Activated CD4-positive, alpha-beta T cell treated with anti-CD3 and anti-CD28 coated beads, Interleukin-2, Interleukin-4, amounts not matched to agents 100 ng/mL and 50 ng/mL, durations not matched to agents 16 hours and 8 hours (primary cell): ENCODE results near the gene LAMB4.

Experiments used
- DNase-seq: peaks from one replicate; pipeline ENCODE4 v3.0.0-alpha.2; 2020; ENCODE audit warnings: low spot score

The LAMB4 gene

GRCh38 chr7:108140671-108141070, 10.5 kb upstream of the LAMB4 start:
- no peak for DNase-seq

DNA sequence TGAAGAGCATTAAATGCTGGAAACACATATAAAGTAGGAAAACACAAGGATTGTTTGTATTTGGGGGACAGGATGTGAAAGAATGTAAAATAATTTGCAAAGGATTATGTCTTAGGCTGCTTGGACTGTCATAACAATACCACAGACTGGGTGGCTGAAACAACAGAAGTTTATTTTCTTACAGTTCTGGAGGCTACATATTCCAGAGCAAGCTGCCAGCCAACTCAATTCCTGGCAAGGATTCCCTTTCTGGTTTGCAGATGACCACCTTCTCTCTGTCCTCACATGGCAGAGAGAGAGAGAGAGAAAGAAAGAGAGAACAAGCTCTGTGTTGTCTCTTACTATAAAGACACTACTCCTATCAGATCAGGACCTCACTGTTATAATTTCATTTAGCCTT, 8.8 kb upstream of the LAMB4 start:
- no peak for DNase-seq

GRCh38 chr7:108137993-108138392, 7.8 kb upstream of the LAMB4 start:
- no peak for DNase-seq

DNA sequence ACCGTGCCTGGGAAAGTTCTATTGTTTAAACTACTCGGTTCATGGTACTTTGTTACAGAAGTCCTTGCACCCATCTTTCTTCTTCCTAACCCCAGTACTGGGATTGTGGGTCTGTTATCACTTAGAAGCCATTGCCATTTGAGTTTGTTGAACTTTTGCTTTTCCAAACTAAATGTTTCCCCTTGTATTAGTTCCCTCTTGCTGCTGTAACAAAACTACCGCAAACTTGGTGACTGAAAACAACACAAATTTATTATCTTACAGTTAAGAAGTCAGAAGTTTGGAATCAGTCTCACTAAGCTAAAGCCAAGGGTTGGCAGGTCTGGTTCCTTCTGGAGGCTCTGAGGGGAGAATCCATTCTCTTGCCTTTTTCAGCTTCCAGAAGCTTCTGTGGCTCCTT, 6.9 kb upstream of the LAMB4 start:
- DNase-seq: no peak

DNA sequence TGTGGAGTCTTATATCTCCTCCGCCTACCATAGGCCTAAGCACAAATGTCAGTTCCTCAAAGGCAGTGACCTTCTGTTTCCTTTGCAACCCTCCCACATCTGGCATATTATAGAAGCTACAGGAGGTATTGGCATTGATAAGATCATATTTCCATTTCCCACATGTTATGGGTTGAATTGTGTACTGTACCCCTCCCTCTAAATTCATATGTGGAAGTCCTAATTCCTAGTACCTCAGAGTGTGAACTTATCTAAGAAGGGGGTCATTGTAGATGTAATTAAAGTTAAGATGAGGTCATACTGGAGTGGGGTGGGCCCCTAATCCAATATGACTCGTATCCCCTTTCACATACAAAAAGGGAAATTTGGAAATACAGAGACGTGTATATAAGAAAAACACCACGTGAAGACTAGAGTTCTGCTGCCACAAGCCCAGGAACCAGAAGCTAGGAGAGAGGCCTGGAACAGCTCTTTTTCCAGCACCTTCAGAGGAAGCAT, 6.1 kb upstream of the LAMB4 start:
- no peak for DNase-seq

- peak; percentile 69 for DNase-seq
Measured at GRCh38 chr7:108135446-108136190, 5.5 kb upstream of the LAMB4 start.

DNA sequence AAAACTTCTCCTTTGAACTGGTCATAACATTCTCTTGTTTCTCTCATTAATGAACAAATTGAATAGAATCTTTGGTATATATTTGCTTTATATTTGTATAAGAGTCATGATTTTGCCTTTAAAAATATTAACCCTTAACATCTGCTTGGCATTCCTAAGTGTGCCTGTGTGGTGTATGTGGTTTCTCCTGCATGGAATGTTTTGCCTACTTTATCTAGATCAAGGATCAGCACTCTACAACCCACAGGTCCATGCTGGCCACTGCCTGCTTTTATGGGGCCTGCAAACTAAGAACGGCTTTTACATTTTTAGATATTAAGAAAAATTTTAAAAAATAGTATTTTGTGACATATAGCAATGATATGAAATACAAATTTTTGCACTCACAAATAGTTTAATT, 4.3 kb upstream of the LAMB4 start:
- no peak for DNase-seq

DNA sequence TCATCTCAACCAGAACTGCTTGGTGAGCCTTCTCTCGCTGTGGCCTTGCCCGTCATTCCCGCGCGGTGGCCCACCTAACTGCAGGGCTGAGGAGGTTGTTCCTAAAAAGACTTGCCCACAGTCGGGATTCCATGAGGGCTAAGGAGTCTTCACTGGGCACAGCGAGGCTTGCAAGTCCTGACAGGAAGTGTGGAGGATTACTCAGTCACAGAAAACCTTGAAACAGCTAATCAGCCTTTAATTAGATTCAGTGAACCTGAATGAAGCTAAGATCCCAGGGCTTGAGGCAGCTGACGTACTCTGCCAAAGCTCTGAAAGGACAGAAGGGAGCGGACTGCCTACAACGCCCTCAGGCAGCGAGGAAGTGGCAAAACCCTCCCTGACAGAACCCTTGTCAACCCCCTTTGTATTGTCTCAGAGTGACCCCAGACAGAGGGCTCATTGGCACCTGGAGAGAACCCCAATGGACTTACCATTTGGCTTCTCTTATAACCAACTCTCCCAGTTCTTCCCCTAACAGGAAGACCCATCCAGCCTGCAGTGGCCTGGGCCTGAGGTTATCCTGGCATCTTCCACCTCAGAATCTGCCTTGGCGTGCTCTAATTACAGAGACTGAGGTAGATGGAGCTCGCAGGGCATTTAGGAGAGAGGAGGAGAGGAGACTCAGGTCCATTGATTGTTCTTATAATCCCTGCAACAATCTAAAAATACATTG, 2.5 kb upstream of the LAMB4 start:
- DNase-seq: no peak

GRCh38 chr7:108129018-108129965, 869 bp downstream of the LAMB4 start:
- no peak for DNase-seq

GRCh38 chr7:108128514-108128913, 1.6 kb downstream of the LAMB4 start:
- no peak for DNase-seq

GRCh38 chr7:108127461-108127860, 2.7 kb downstream of the LAMB4 start:
- no peak for DNase-seq

DNA sequence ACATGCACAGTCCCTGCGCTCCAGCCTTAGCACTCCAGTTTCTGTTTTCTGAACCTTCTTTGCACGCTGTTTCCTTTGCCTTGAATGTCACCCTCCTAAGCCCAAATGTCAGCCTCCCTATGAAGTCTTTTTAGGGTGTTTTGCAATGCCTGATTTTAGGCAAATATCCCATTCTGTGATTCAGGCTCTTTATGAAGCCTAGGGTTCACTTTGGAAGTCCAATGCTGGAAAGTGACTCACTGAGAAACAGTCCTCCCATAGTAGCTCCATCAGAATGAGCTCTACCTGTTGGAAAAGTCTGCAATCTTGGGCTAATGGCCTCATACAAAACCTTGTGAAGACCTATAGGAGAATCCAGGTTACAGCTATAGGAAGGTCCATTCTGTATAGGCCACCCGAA, 5.3 kb downstream of the LAMB4 start:
- DNase-seq: no peak

DNA sequence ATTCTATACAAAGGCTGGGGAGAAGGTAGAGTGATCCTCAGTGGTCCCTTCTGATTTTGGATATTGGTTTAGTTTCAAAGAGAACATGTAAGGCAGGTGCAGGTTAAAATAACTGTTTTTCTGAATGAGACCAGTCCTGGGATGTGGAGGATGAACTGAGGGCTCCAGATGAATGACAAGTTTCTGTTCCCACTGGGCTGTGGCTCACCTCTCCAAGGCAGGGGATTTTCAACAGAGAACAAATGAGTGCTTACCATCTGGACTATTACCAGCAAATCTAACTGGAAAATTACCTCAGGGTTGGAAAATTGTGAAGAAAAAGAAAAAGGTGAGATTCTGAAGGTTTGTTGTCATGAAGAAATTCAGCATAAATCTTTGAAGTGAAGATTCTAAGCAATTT, 8.0 kb downstream of the LAMB4 start:
- no peak for DNase-seq

GRCh38 chr7:108120933-108121332, 9.2 kb downstream of the LAMB4 start:
- no peak for DNase-seq

DNA sequence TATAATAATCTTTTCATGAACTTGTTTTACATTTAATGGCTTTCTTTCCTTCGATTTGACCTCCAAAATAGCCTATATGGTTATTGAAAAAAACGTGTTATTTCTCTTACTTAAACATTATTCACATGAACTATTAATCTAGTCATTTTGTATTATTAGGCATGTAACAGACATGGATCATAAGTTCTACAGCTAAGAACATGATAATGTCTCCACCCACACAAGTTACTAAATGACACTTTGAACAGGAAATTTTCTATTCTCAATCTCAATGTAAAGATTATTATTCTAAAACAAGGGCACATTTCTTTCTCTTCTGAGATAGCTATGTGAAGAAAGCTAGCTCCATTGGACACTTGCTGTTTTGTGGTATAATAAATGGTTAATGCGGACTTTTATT, 10.0 kb downstream of the LAMB4 start:
- DNase-seq: no peak

GRCh38 chr7:108118959-108119358, 11.2 kb downstream of the LAMB4 start:
- no peak for DNase-seq

GRCh38 chr7:108114117-108114841, 15.9 kb downstream of the LAMB4 start:
- DNase-seq: peak; percentile 13

DNA sequence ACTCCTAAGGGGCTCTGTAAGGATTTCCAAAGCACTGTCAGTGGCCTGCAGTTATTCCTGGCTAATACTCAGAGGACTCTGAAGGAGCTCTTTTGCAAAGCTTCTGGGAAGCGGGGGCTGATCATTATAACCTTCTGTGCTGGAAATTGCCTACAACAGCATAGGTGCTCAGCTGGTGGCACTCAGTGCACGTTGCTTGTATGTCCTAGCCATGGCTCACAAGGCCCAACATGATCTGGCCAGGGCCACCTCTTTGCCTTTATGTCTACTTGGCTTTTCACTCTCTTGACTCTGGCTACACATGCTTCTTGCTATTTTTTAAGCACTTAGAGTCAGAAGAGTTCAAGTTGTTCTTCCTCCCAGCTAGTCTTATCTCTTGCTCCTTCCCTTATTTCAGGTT, 17.5 kb downstream of the LAMB4 start:
- no peak for DNase-seq

GRCh38 chr7:108109221-108109908, 20.8 kb downstream of the LAMB4 start:
- DNase-seq: no peak

- no peak for DNase-seq
Measured at GRCh38 chr7:108108131-108108530, 22.0 kb downstream of the LAMB4 start.

GRCh38 chr7:108104324-108104723, 25.8 kb downstream of the LAMB4 start:
- no peak for DNase-seq
